SW 1271 (cell line): ENCODE results near the gene SUMF1.

Experiments used
- DNase-seq, 2 experiments: peaks; one replicate each; lab custom pipeline; 2025; lab: John Stamatoyannopoulos, UW

The SUMF1 gene

GRCh38 chr3:4385201-4385600 lies 81.9 kb downstream of the SUMF1 start:
- DNase-seq: no peak

GRCh38 chr3:4380013-4380412 lies 87.1 kb downstream of the SUMF1 start:
- DNase-seq: no peak

- DNase-seq: no peak
Measured at GRCh38 chr3:4376499-4376898, 90.6 kb downstream of the SUMF1 start.

- no peak for DNase-seq
Measured at GRCh38 chr3:4375911-4376310, 91.2 kb downstream of the SUMF1 start.

GRCh38 chr3:4373669-4374068 lies 93.4 kb downstream of the SUMF1 start:
- no peak for DNase-seq

- no peak for DNase-seq
Measured at GRCh38 chr3:4362523-4362922, 104.5 kb downstream of the SUMF1 start.

GRCh38 chr3:4360817-4361216 lies 106.3 kb downstream of the SUMF1 start:
- DNase-seq: no peak

GRCh38 chr3:4359805-4360502 lies 107.1 kb downstream of the SUMF1 start:
- no peak for DNase-seq

GRCh38 chr3:4358273-4358672 lies 108.8 kb downstream of the SUMF1 start:
- no peak for DNase-seq

GRCh38 chr3:4356546-4357410 lies 110.3 kb downstream of the SUMF1 start:
- no peak for DNase-seq

- no peak for DNase-seq
Measured at GRCh38 chr3:4356220-4356540, 110.9 kb downstream of the SUMF1 start.

GRCh38 chr3:4355401-4356219 lies 111.5 kb downstream of the SUMF1 start:
- no peak for DNase-seq

- no peak for DNase-seq
Measured at GRCh38 chr3:4351872-4352271, 115.2 kb downstream of the SUMF1 start.

GRCh38 chr3:4351164-4351855 lies 115.8 kb downstream of the SUMF1 start:
- DNase-seq: no peak

GRCh38 chr3:4350789-4351163 lies 116.3 kb downstream of the SUMF1 start:
- peak in 1 of 2 experiments; percentile 76 for DNase-seq

- DNase-seq: no peak
Measured at GRCh38 chr3:4343258-4343657, 123.8 kb downstream of the SUMF1 start.

GRCh38 chr3:4341336-4341675 lies 125.8 kb downstream of the SUMF1 start:
- no peak for DNase-seq

- DNase-seq: no peak
Measured at GRCh38 chr3:4340411-4341335, 126.4 kb downstream of the SUMF1 start.

- DNase-seq: no peak
Measured at GRCh38 chr3:4340077-4340410, 127.0 kb downstream of the SUMF1 start.

GRCh38 chr3:4338751-4339150 lies 128.3 kb downstream of the SUMF1 start:
- DNase-seq: no peak

GRCh38 chr3:4336850-4337546 lies 130.1 kb downstream of the SUMF1 start:
- DNase-seq: no peak
